ENCODE measurements around the gene NFKB1.

GRCh38 chr4:102586644-102587021 is 85.5 kb downstream of the NFKB1 start:
- TF ChIP-seq CTCF (conservative IDR thresholded peaks at IDR 0.05 in 1 of 2, IDR thresholded peaks at IDR 0.05 in 1 of 2; ENCODE audit: low read depth in 1 of 2, low read length in 2 of 2) (no peak), EZH2 (IDR thresholded peaks at IDR 0.05; ENCODE audit: low read length, missing control alignments) (no peak)
